A204.1 (cell line): ENCODE data around the gene TAF11.
"Not testable (repeated sequence)": the region's sequence is repeated elsewhere in the genome, so short reads cannot be mapped to it uniquely, and the experiment has no call there.

Source experiments
- FAIRE-seq: peaks from 2 replicates; lab custom pipeline; 2012; peaks lifted over from hg19 to GRCh38; lab: Jason Lieb, UNC

TAF11 gene

GRCh38 chr6:34865107-34865506 lies 22.7 kb downstream of the TAF11 start:
- no peak for FAIRE-seq

- FAIRE-seq: no peak
Observed at GRCh38 chr6:34864007-34864406, 23.8 kb downstream of the TAF11 start.

- no peak for FAIRE-seq
Observed at GRCh38 chr6:34860776-34861175, 27.1 kb downstream of the TAF11 start.

- FAIRE-seq: no peak
Observed at GRCh38 chr6:34859951-34860350, 27.9 kb downstream of the TAF11 start.

GRCh38 chr6:34858681-34859080 lies 29.2 kb downstream of the TAF11 start:
- no peak for FAIRE-seq

GRCh38 chr6:34855463-34855862 lies 32.4 kb downstream of the TAF11 start:
- FAIRE-seq: no peak

GRCh38 chr6:34852406-34853085 lies 35.3 kb downstream of the TAF11 start:
- no peak for FAIRE-seq

GRCh38 chr6:34851361-34851760 lies 36.5 kb downstream of the TAF11 start:
- no peak for FAIRE-seq

- not testable (repeated sequence) for FAIRE-seq
Observed at GRCh38 chr6:34849066-34849465, 38.8 kb downstream of the TAF11 start.

- no peak for FAIRE-seq
Observed at GRCh38 chr6:34839666-34840352, 48.0 kb downstream of the TAF11 start.

GRCh38 chr6:34837528-34837927 lies 50.3 kb downstream of the TAF11 start:
- FAIRE-seq: no peak

GRCh38 chr6:34836451-34836850 lies 51.4 kb downstream of the TAF11 start:
- FAIRE-seq: no peak

GRCh38 chr6:34836008-34836407 lies 51.8 kb downstream of the TAF11 start:
- FAIRE-seq: no peak

- FAIRE-seq: no peak
Observed at GRCh38 chr6:34834789-34835518, 52.9 kb downstream of the TAF11 start.

- FAIRE-seq: no peak
Observed at GRCh38 chr6:34832942-34833341, 54.9 kb downstream of the TAF11 start.

- FAIRE-seq: no peak
Observed at GRCh38 chr6:34829137-34829536, 58.7 kb downstream of the TAF11 start.
